Esophagus squamous epithelium (tissue), 5 donors: ENCODE results near the gene DEUP1. TPM values are rescaled to one million over a fixed set of nuclear protein-coding genes. Genes with fewer than 3 reads are reported as not detected.

Experiments
- DNase-seq: peaks from one replicate; lab custom pipeline; 2025; lab: John Stamatoyannopoulos, UW
- H3K27ac ChIP-seq, 4 donors: fragments of 200-600 bp; sonication (generic); one replicate each; pipeline ENCODE4 v1.5.1; 2016 to 2019; ENCODE audit warnings: mild to moderate bottlenecking in 1 of 4
- H3K27me3 ChIP-seq, 4 donors: fragments of 200-600 bp; sonication (generic); 1 replicate in 3 of 4; 2 replicates in 1 of 4; pipeline versions ENCODE4 v1.5.1 to v1.6.0; 2017 to 2021; ENCODE audit warnings: antibody characterized with exemption in 1 of 4
- H3K36me3 ChIP-seq, 3 donors: fragments of 200-600 bp; sonication (generic); one replicate each; pipeline ENCODE4 v1.5.1; 2016 to 2019
- H3K4me1 ChIP-seq, 3 donors: fragments of 200-600 bp; sonication (generic); one replicate each; pipeline ENCODE4 v1.5.1; 2017 to 2019
- H3K4me3 ChIP-seq, 4 donors: fragments of 200-600 bp; sonication (generic); 1 replicate in 3 of 4; 2 replicates in 1 of 4; pipeline ENCODE4 v1.5.1; 2016 to 2019; ENCODE audit warnings: mild to moderate bottlenecking in 2 of 4, moderate library complexity in 1 of 4
- H3K9me3 ChIP-seq, 3 donors: fragments of 200-600 bp; sonication (generic); one replicate each; pipeline ENCODE4 v1.5.1; 2016 to 2019
- CTCF ChIP-seq, 6 experiments: fragments of 450-650 bp in 4 of 6; fragments of 200-600 bp in 2 of 6; sonication (generic) in 2 of 6; IDR thresholded peaks; one replicate each; pipeline ENCODE4 v1.5.1; 2016 to 2019; ENCODE audit warnings: antibody characterized with exemption in 6 of 6, mild to moderate bottlenecking in 4 of 6, moderate library complexity in 4 of 6
- POLR2A ChIP-seq, 4 donors: fragments of 450-650 bp; IDR thresholded peaks; one replicate each; pipeline ENCODE4 v1.6.1; 2017; ENCODE audit warnings: antibody characterized with exemption in 4 of 4, mild to moderate bottlenecking in 4 of 4, moderate library complexity in 3 of 4
- whole genome bisulfite sequencing, 2 donors: methylation state at CpG; one replicate each; pipeline ENCODE4 v1.1.5; 2018; 5-methylcytosine and 5-hydroxymethylcytosine counted together
- intact Hi-C: fragments of 100-400 bp; cut with DNase I; formaldehyde crosslinking; loops from one replicate; pipeline ENCODE4 v1.15.0; 2022
- total RNA-seq, 4 donors: library from RNA; depleted of rRNA; stranded (reverse); fragments of >200 nt; gene quantifications; one replicate each; pipeline ENCODE4 v1.1.0, GENCODE V29; 2016
- donor health status: DM: yes; HTN: yes; CAD: no.

The DEUP1 gene
- total RNA-seq, 4 donors from 2014 or later = not detected

DNA sequence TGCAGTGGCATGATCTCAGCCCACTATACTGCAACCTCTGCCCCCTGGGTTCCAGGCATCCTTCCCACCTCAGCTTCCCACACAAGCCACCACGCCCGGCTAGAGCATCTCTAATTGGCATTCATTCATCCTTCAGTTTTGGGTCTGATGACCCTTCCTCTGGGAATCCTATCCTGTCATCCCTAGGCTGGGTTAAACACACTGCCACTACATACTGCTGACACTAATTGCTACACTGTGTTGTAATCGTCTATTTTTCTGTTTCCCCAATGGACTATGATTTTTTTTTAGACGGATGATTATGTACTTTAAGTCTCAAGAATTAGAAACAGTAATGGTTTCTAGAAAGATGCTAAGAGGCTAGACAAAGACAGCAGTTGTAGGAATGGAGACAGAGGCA, 62.8 kb downstream of the DEUP1 start:
- Histone ChIP-seq H3K27ac (no peak overlapping the region), H3K36me3 (no peaks in the 10 kb centered on the region), H3K4me3 (no peak overlapping the region), H3K9me3 (no peaks in the 10 kb centered on the region), H3K27me3 (no peaks in the 10 kb centered on the region), H3K4me1 (no peaks in the 10 kb centered on the region)
- DNase-seq = no peak
- no peak for TF ChIP-seq CTCF (IDR thresholded peaks at IDR 0.05)
- no peak for TF ChIP-seq POLR2A (IDR thresholded peaks at IDR 0.05)
- WGBS, 2 donors = 50 to 59% methylated on average over 4 of the region's 4 CpGs
- intact Hi-C loops = no loop called here

- Histone ChIP-seq H3K4me3 (no peak overlapping the region), H3K27me3 (no peaks in the 10 kb centered on the region), H3K4me1 (no peaks in the 10 kb centered on the region), H3K36me3 (no peaks in the 10 kb centered on the region), H3K27ac (no peak overlapping the region), H3K9me3 (no peaks in the 10 kb centered on the region)
- no peak for TF ChIP-seq POLR2A (IDR thresholded peaks at IDR 0.05)
- no peak for TF ChIP-seq CTCF (IDR thresholded peaks at IDR 0.05)
- DNase-seq = no peak
- intact Hi-C loops = no loop called here
Observed at GRCh38 chr11:93394488-93394887, 63.9 kb downstream of the DEUP1 start.

GRCh38 chr11:93396316-93396715, 65.8 kb downstream of the DEUP1 start:
- no peak for TF ChIP-seq CTCF (IDR thresholded peaks at IDR 0.05)
- TF ChIP-seq POLR2A (IDR thresholded peaks at IDR 0.05) = no peak
- no peaks in the 10 kb centered on the region for H3K9me3 ChIP-seq
- no peaks in the 10 kb centered on the region for H3K36me3 ChIP-seq
- intact Hi-C loops = no loop called here
- DNase-seq = no peak
- no peak overlapping the region for H3K4me3 ChIP-seq
- H3K27ac ChIP-seq = no peak overlapping the region
- H3K4me1 ChIP-seq = no peaks in the 10 kb centered on the region
- no peaks in the 10 kb centered on the region for H3K27me3 ChIP-seq
- WGBS, 2 donors = 54 to 63% methylated on average over 3 of the region's 3 CpGs

GRCh38 chr11:93403930-93404329, 73.4 kb downstream of the DEUP1 start:
- H3K4me3 ChIP-seq = no peak overlapping the region
- no peaks in the 10 kb centered on the region for H3K4me1 ChIP-seq
- TF ChIP-seq CTCF (IDR thresholded peaks at IDR 0.05) = no peak
- no peak for TF ChIP-seq POLR2A (IDR thresholded peaks at IDR 0.05)
- no peaks in the 10 kb centered on the region for H3K27me3 ChIP-seq
- H3K27ac ChIP-seq = no peak overlapping the region
- intact Hi-C loops = no loop called here
- WGBS, 2 donors = 82% methylated on average over 3 of the region's 3 CpGs
- DNase-seq = no peak
- no peaks in the 10 kb centered on the region for H3K36me3 ChIP-seq
- no peaks in the 10 kb centered on the region for H3K9me3 ChIP-seq

DNA sequence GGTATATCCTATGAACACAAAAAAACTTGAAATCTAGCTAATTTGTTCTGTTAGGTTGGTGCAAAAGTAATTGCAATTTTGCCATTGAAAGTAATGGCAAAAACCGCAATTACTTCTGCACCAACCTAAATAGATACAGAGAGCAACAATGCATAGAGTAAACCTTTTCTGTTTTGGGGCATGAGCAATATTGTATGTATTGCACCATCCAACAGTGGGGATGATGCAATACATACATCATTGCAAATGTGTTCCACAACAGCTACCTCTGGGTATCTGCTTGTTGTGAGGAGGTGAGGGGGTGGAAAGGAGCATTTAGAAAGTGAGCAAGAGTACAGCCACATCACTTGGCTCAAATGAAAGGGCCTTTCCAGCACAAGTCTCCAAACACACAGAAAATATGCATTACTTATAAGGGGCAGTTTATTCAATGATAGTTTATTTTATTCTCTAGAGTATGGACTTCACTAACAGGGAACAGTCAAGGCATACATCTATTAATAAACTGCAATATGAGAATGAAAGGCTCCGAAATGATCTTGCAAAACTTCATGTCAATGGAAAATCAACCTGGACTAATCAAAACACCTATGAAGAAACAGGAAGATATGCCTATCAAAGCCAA, 77.3 kb downstream of the DEUP1 start:
- no peak for DNase-seq
- WGBS, 2 donors = 70 to 84% methylated on average over 2 of the region's 2 CpGs
- intact Hi-C loops = no loop called here

More for the DNA sequence above, 77.3 kb downstream of the DEUP1 start:
- TF ChIP-seq POLR2A (IDR thresholded peaks at IDR 0.05) (no peak), CTCF (IDR thresholded peaks at IDR 0.05) (no peak)
- Histone ChIP-seq H3K4me1 (no peaks in the 10 kb centered on the region), H3K36me3 (no peaks in the 10 kb centered on the region), H3K27ac (no peak overlapping the region), H3K27me3 (no peaks in the 10 kb centered on the region), H3K9me3 (no peaks in the 10 kb centered on the region), H3K4me3 (no peak overlapping the region)
